T follicular helper cell (primary cell): ENCODE measurements around the gene SDHB.

ENCODE experiments used
- DNase-seq: peaks from one replicate; pipeline ENCODE4 v3.0.0-alpha.2; 2020; ENCODE audit warnings: low read depth

Gene SDHB

DNA sequence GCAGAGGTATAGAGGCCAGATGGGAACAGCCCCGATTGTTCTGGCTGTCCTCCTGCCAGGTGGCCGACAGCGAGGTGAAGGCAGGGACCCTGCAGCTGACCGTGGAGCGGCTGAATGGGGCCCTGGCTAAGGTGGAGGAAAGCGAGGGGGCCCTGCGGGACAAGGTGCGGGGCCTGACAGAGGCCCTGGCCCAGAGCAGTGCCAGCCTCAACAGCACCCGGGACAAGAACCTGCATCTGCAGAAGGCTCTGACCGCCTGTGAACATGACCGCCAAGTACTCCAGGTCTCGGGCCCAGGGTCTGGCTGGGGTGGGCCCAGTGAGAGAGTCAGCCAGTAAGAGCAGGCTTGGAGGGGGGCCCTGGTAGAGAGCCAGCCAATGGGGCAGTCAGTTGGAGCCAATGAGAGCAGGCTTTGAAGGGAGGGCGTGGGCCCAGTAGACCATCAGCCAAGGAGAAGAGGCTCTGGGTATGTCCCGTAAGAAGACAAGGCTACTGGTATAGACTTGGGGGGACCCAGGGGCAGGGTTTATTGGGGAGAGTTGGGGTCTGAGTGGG lies 84.7 kb downstream of the SDHB start:
- DNase-seq = no peak
